Heart left ventricle (tissue), 13 donors: ENCODE results near the gene TUBG2.

Source experiments
- POLR2A ChIP-seq, 2 donors: fragments of 450-650 bp; IDR thresholded peaks; one replicate each; pipeline ENCODE4 v1.6.1; 2017; ENCODE audit warnings: antibody characterized with exemption in 2 of 2, mild to moderate bottlenecking in 2 of 2, moderate library complexity in 2 of 2
- TF ChIP-seq, protein P1 (sequence below), 12 donors: fragments of 200-600 bp; sonication (generic) in 4 of 12; IDR thresholded peaks; one replicate each; pipeline versions ENCODE4 v1.5.0 to v1.8.0; 2018 to 2022; ENCODE audit warnings: antibody characterized with exemption in 12 of 12, mild to moderate bottlenecking in 5 of 12
- donor health status: ischemic (EF 13 %, LVEDD 7.1; RV severe dilation, severe dysfunction).
- donor health status: DM: no; HTN: yes; CAD: no.
- donor health status: DM: no; HTN: no; CAD: no.
- donor health status: ischemic (EF 25% LVEDD 6.9; RV normal size, moderate dysfunction).
- donor health status: ischemic (EF 25% LVEDD 5.7; RV mildly dilated, moderate dysfunction).
- donor health status: ischemic (EF 35%, LVEDD 5.7; RV mildly dilated, moderate dysfunction).
- donor health status: nonischemic (EF 11% LVEDD 7.7; RV severe dilation, severe dysfunction).
- donor health status: DM: yes; HTN: yes; CAD: no.
- donor health status: PGD.
- donor health status: ischemic (EF 29% LVEDD 5.4; RV normal size, mild dysfunction).
- donor health status: nonischemic (EF 23%, LVEDD 6.1; RV moderate dilation, normal function).

DNA sequence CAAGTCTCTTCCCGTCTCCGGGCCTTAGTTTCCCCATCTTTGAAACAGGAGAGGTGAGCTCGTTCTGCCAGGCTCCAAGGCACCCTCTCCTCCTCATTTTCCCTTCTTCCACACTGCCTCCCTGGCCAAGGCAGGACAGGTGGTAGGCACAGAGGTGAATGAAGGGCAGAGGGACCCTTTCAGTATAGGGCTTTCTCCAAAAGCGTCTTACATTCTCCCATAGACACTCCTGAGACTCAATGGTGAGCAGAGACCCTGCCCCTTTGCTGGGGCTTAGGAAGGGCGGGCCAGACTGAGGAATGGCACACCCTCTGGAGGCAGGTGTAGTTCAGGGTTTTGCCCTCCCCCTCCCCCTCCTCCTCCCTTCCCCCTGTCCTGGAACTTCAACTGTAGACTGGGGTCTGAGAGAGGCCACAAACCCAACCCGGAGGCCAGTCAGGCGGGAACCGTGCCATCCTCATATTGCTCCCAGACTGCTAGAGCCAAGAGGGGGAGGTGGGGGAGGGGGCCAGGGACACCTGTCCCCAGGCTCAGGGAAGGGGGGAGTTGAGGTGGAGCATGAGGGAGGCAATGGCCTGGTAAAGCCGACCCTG, 15.8 kb downstream of the TUBG2 start:
- TF ChIP-seq POLR2A (IDR thresholded peaks at IDR 0.05), result no peak
- TF ChIP-seq, protein P1, sequence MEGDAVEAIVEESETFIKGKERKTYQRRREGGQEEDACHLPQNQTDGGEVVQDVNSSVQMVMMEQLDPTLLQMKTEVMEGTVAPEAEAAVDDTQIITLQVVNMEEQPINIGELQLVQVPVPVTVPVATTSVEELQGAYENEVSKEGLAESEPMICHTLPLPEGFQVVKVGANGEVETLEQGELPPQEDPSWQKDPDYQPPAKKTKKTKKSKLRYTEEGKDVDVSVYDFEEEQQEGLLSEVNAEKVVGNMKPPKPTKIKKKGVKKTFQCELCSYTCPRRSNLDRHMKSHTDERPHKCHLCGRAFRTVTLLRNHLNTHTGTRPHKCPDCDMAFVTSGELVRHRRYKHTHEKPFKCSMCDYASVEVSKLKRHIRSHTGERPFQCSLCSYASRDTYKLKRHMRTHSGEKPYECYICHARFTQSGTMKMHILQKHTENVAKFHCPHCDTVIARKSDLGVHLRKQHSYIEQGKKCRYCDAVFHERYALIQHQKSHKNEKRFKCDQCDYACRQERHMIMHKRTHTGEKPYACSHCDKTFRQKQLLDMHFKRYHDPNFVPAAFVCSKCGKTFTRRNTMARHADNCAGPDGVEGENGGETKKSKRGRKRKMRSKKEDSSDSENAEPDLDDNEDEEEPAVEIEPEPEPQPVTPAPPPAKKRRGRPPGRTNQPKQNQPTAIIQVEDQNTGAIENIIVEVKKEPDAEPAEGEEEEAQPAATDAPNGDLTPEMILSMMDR (IDR thresholded peaks at IDR 0.05), result no peak
